GM03348 (cell line): ENCODE results near the gene NPLOC4.
"Not testable (repeated sequence)": the region's sequence is repeated elsewhere in the genome, so short reads cannot be mapped to it uniquely, and the experiment has no call there.

Experiments used
- DNase-seq: peaks from one replicate; pipeline ENCODE4 v3.0.0; 2012; ENCODE audit warnings: low spot score

The NPLOC4 gene

GRCh38 chr17:81584771-81585170, 52.1 kb downstream of the NPLOC4 start:
- DNase-seq = not testable (repeated sequence)

GRCh38 chr17:81583589-81584342, 53.1 kb downstream of the NPLOC4 start:
- no peak for DNase-seq

GRCh38 chr17:81582749-81583148, 54.2 kb downstream of the NPLOC4 start:
- no peak for DNase-seq

GRCh38 chr17:81582341-81582740, 54.6 kb downstream of the NPLOC4 start:
- DNase-seq = no peak

GRCh38 chr17:81581758-81582157, 55.2 kb downstream of the NPLOC4 start:
- no peak for DNase-seq

DNA sequence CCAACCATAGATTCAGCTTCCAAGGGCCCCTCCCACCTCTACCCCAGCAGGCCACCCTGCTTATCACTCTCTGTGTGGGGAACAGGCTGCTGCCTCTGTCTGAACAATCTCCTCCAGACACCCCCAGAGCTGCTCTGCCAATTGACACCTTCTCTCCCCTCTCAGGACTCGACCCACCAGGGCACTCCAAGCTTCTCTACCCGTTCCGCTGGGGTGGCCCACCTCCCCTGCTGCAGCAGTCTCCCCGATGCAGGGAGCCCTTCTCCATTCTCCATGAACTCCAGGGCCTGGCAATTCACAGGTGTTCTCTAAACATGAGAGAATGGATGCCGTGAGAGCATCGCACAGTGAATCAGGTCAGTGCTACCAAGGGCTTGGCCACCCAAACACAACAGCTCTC, 56.4 kb downstream of the NPLOC4 start:
- DNase-seq = no peak

DNA sequence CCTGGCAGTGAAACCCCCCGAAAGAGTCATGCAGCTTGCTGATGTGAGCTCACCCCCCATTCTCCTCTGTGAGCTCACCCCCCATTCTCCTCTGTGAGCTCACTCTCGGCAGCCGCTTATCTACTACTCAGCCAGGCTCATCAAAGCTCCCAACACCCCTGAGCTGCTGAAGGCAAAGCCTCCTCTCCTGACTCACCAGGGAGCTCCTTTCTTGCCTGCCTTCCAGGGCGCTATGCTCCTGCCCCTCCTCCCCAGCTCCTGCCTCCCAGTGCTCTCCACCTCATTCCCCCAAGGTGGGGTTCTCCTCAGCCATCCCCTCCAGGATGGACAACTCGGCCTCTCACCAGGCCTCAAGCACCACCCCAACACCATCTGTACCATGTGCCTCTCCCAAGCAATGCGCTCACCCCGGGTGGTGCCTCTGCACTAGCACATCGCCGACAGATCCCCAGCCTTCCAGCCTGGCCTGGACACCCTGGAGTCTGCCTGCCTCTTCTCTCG, 57.0 kb downstream of the NPLOC4 start:
- peak; percentile 86 for DNase-seq

DNA sequence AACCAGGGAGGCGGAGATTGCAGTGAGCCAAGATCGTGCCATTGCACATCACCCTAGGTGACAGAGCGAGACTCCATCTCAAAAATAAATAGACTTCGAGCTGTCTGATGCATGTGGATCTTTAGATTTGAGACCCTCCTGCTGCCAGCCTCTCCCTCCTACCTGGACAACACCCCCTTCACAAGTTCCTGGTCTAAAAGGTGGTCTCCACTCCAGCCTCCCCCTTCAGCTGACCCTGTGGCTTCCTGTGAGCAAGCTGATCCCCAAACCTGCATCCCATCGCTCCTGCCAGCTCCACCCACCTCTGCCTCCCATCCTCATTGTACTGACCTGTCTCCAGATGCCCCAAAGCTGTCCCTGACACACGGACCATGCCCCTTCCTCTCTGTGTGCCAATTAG, 57.6 kb downstream of the NPLOC4 start:
- DNase-seq = no peak

DNA sequence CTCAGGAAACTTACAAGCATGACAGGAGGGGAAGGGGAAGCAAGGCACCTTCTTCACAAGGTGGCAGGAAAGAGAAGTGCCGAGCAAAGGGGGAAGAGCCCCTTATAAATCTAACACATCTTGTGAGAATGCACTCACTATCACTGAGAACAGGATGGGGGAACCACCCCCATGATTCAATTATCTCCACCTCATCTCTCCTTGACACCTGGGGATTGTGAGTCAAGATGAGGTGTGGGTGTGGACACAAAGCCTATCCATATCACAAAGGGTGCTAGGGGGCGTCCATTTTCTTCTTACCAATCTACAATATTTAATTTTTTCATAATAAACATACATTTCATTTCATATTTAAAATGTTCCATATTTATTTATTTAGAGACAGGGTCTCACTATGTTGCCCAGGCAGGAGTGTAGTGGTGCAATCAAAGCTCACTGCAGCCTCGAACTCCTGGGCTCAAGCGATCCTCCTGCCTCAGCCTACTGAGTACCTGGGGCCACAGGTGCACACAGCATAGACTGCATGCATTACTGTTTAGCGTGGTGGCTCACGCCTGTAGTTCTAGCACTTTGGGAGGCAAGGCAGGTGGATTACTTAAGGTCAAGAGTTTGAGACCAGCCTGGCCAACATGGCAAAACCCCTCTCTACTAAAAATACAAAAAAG, 58.2 kb downstream of the NPLOC4 start:
- no peak for DNase-seq

DNA sequence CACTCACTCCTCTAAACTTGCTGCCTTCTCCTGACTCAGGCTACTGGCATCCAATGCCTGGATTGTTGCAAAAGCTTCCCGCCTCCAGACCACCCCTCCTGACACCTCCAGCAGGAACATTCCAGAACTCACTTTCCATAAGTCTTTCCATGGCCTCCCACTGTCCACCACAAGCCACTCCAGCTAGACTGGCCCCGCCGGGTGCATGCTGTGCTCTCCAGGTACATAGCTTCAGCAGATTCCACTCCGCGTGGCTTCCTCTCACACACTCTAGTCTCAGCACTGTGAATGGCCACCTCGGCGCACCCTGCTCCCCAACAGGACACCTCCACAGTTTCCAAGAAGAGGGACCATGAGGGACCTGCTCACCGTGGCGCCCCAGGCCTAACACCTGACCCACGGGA, 58.9 kb downstream of the NPLOC4 start:
- peak; percentile 40 for DNase-seq

- no peak for DNase-seq
Measured at GRCh38 chr17:81577278-81578000, 59.5 kb downstream of the NPLOC4 start.

DNA sequence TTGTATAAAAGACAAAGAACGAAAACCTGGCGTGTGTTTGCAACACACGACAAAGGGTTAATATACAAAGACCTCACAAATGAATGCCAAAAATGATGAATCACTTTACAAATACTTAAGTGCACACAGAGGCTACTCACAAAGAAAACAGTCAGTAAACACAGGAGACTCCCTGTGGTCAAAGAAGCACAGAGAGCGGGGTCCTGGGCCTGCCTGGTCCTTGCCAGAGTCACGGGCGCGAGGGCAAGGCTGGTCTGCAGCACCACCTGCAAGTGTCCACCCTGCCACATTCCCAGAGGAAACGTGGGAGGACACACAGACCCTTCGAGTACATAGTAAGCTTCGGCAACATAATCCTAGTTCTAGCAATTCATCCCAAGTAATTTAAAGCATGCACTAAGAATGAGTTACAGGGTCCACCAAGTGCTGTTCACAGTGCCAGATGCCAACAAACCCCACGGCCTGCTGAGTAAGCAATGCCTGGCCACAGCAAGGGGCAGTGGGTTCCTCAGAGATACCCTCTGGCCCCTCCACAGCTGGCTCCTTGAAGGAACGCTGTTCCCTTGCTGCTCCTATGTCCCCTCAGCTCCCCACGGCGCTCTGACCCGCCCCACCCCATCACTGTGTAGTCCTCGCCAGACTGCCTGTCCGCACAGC, 60.2 kb downstream of the NPLOC4 start:
- peak; percentile 78 for DNase-seq

- DNase-seq = no peak
Measured at GRCh38 chr17:81575836-81576235, 61.1 kb downstream of the NPLOC4 start.

- DNase-seq = no peak
Measured at GRCh38 chr17:81574643-81574956, 62.3 kb downstream of the NPLOC4 start.

GRCh38 chr17:81573794-81574642, 62.9 kb downstream of the NPLOC4 start:
- DNase-seq = no peak

GRCh38 chr17:81572563-81573168, 64.2 kb downstream of the NPLOC4 start:
- DNase-seq = no peak

- DNase-seq = no peak
Measured at GRCh38 chr17:81570964-81571363, 65.9 kb downstream of the NPLOC4 start.

- DNase-seq = no peak
Measured at GRCh38 chr17:81569986-81570514, 66.9 kb downstream of the NPLOC4 start.

- no peak for DNase-seq
Measured at GRCh38 chr17:81568416-81568815, 68.5 kb downstream of the NPLOC4 start.

DNA sequence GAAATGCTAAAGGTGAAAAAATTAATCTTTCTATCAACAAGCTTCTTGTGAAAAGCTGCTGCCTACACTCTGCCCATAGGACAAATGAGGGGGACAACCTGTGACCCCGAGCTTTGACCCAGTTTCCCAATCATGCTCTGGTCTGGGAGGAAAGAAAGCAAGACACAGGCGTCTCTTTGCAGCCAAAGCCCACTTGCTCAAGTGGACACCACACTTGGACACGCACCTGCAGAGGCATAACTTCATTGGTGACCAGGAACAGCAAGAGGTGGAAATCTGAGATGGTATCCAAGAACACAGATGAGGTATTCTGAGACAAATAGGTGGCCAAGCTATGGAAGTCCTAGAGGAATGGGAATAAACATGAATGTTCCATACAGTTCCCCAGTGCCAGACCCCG, 69.7 kb downstream of the NPLOC4 start:
- DNase-seq = no peak
